ENCODE results near the gene FRY.

The FRY gene

GRCh38 chr13:32216281-32216680 is 184.7 kb downstream of the FRY start:
- DNase-seq (ENCODE audit: low read depth in 2 of 2) = no peak

- no peak for DNase-seq (ENCODE audit: low read depth in 2 of 2)
These were observed 190.6 kb downstream of the FRY start for GRCh38 chr13:32222046-32222676.

- DNase-seq (ENCODE audit: low read depth in 2 of 2) = no peak
These were observed 193.3 kb downstream of the FRY start for GRCh38 chr13:32224916-32225315.

GRCh38 chr13:32225481-32225931 is 193.9 kb downstream of the FRY start:
- DNase-seq (ENCODE audit: low read depth in 2 of 2) = no peak

GRCh38 chr13:32228330-32229041 is 196.9 kb downstream of the FRY start:
- no peak for DNase-seq (ENCODE audit: low read depth in 2 of 2)

DNA sequence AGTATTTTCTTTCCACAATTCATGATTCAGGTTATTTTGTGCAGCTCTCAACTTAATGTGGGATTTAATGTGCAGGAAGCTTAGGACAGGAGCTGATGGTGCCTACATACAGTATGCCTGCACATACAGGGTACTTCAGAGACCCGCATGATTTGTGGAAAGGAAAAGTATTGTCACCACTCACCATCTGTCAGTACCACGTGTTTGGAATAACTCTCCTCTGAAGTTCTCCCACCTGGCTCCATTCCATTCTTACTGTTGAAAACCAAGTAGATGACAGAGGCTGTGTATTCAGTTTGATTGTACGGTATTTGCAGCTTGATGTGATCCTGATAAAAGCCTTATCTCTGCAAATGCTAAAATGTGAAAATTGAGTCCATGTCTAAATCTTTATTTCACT is 197.9 kb downstream of the FRY start:
- no peak for DNase-seq (ENCODE audit: low read depth in 2 of 2)

DNA sequence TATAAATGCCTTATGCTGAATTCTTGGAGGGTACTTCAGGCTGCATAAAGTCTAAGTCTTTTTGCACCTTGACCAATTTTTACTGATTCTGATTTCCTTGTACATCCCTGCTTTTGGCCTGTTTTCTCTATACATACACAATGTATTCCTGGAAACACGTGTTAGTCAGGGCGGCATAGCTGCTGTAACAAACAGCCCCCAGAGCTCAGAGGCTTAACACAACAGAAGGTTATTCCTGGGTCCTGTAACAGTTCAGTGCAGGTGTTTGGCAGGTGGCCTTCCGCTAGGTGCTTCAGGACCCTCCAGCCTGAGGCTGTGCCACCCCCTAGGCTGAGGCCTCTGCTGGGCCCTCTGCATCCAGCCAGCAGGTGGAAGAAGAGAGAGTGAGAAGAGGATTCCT is 200.7 kb downstream of the FRY start:
- no peak for DNase-seq (ENCODE audit: low read depth in 2 of 2)

DNA sequence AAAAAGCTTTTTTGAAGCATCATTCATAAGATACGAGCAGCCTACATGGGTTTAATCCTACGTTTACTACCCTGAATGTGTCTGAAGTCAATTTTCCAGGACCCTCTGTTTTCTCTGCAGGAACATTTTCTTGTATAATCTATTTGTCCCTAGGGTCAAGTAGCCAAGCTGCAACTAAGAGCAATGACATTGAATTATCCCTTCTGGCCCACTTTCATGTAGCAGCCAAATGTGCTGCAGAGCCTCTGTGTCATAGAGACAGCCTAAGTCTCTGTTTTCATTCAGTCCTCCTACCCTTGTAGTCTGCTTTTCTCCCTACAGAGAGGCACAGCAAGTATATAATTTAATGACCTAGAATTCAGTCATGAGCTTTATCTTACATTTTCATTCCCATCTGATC is 201.5 kb downstream of the FRY start:
- no peak for DNase-seq (ENCODE audit: low read depth in 2 of 2)

- no peak for DNase-seq (ENCODE audit: low read depth in 2 of 2)
These were observed 203.3 kb downstream of the FRY start for GRCh38 chr13:32234914-32235313.

DNA sequence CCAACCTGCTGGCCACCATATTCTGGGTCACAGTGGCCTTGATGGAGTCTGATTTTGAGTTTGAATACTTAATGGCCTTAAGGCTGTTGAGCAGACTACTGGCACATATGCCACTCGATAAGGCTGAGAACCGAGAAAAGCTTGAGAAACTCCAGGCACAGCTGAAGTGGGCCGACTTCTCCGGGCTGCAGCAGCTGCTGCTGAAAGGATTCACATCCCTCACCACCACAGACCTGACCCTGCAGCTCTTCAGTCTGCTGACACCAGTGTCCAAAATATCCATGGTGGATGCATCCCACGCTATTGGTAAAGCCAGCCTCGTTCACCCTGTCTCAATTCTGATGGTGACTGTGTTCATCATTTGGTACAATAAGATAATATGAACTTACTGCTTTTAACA is 206.1 kb downstream of the FRY start:
- no peak for DNase-seq (ENCODE audit: low read depth in 2 of 2)

DNA sequence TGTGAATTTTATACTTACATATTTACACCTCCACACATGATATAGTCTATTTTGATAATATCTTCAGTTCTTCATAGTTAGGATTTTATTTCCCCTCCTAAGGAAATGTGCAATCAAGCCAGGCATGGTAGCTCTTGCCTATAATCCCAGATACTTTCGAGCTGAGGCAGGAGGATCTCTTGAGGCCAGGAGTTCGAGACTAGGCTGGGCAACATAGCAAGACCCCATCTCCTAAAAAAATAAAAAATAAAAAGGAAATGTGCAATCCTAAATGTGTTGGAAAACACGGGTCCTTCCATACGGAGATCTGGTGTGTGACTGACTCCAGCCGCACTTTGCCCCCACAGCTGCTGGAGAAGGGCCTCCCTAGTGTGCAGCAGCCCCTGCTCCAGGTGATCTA is 212.1 kb downstream of the FRY start:
- no peak for DNase-seq (ENCODE audit: low read depth in 2 of 2)

- no peak for DNase-seq (ENCODE audit: low read depth in 2 of 2)
These were observed 214.0 kb downstream of the FRY start for GRCh38 chr13:32245555-32245954.

DNA sequence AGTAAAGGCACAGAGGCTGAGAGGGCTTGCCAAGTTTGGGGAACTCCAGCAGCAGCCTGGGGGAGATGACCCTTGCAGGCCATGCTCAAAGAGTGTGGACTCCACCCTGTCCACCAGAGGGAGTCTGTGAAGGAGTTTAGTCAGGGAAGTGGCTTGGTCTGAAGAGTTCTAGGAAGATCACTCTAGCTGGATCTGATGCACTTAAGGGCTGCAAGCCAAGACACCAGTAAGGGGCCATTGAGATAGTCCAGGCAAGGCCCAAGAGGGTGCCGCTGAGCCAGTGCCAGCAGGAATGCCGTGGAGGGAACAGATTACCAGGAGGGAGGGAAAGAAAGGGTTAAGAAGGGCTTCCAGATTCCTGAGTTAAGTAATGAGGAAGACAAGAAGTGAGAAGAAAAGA is 214.9 kb downstream of the FRY start:
- DNase-seq (ENCODE audit: low read depth in 2 of 2) = no peak

- DNase-seq (ENCODE audit: low read depth in 2 of 2) = no peak
These were observed 216.3 kb downstream of the FRY start for GRCh38 chr13:32247887-32248286.

DNA sequence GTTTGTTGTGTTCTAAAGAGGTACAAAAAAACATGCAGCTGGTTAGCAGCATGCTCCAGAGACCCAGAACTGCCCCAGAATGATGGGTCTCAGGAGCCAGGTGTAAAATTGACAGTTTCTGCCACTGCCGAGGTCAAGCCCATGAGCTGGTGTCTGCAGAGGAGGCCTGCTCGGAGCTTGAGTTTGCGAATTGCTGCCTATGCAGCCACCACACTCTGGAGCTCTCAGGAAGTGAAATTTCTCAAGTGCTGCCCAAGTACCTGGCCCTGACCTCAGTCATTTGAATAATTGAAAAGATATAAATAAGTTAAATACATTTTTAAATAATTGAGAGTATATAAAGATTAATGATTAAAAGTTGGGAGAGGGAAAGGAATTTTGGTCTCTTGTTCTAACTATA is 217.2 kb downstream of the FRY start:
- no peak for DNase-seq (ENCODE audit: low read depth in 2 of 2)

GRCh38 chr13:32252812-32253438 is 221.4 kb downstream of the FRY start:
- DNase-seq (ENCODE audit: low read depth in 2 of 2) = no peak

DNA sequence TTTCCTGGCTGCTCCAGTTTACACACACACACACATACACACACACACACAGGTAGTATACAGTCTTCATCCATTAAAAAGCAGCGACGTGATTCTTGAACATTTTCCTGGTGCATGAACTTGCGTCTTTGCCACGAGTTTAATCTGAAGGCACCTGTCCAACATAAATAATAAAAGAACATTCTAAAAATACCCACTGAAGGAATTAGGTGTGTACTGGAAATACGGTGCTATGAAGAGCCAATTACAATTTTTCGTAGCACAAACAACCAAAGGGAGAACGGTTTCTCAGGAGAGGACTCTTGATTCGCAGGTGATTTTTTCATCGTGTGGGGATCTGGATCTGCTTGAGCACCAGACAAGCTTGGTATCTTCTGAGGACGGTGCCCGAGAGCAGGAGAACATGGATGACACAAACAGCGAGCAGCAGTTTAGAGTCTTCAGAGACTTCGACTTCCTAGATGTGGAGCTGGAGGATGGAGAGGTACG is 222.4 kb downstream of the FRY start:
- DNase-seq (ENCODE audit: low read depth in 2 of 2) = no peak

- no peak for DNase-seq (ENCODE audit: low read depth in 2 of 2)
These were observed 222.8 kb downstream of the FRY start for GRCh38 chr13:32254416-32254815.

DNA sequence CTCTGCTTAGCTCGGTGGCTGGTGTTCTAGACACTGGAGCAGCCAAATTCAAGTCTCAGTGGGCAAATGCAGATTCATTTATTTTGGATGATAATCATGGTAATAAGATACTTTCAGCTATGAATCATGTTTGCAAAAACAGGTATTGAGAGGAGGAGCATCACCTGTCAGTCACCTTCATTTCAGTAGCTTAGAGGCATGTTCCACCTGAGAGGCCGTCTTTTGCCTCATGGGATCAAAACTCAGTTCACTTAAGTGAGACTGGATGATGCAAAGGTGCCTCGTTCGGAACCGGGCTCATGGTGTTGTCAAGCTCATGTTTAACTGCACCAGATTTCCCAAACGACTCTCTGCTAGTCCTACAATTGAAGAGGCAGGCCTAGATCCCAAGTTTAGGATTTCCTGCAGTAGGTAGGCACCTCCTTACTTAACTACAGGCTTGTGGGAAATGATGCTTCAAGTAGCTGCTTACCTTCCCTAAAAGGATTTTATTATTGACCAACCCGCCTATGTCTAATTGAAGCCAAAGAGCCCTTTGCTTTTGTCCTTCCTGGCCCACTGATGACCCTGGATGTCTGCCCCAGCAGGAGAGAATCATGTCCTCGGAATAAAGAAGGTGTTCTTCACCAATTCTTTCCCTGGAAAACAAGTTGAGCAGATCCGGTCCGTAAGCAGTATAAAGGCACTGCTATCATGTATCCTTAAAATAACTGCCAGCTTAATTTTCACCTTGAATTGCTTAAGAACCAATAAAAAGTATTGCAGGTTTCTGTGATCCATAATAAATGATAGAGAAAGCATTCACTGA is 223.5 kb downstream of the FRY start:
- DNase-seq (ENCODE audit: low read depth in 2 of 2) = no peak

DNA sequence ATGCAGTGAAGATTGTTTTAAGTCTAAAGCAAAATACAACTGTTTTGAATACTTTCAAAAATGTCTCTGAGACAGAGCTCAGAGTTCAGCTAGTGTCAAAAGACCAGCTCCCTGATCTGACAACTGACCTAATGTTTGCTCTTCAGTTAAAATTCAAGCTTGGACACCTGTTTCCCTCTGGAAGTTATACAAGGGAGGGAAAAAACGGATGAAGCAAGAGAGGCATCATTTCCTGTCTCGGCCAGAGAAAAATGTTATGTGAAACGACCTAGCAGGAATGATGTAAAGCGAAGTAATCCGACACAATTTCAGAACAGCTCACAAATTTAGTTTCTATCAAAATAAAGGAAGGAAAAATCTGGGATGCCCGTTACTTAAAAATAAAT is 224.1 kb downstream of the FRY start:
- DNase-seq (ENCODE audit: low read depth in 2 of 2) = no peak

GRCh38 chr13:32256243-32256642 is 224.7 kb downstream of the FRY start:
- DNase-seq (ENCODE audit: low read depth in 2 of 2) = no peak

- DNase-seq (ENCODE audit: low read depth in 2 of 2) = no peak
These were observed 226.1 kb downstream of the FRY start for GRCh38 chr13:32257649-32258048.
